GM12801 (cell line): Measurements from ENCODE around the gene CDC123.

Experiments
- TF ChIP-seq, protein P1 (sequence below): IDR thresholded peaks from one replicate; pipeline ENCODE4 v1.5.1; 2011; ENCODE audit warnings: control low read depth; ENCODE audit not compliant: insufficient read length; ENCODE audit errors: extremely low read depth

CDC123 gene

DNA sequence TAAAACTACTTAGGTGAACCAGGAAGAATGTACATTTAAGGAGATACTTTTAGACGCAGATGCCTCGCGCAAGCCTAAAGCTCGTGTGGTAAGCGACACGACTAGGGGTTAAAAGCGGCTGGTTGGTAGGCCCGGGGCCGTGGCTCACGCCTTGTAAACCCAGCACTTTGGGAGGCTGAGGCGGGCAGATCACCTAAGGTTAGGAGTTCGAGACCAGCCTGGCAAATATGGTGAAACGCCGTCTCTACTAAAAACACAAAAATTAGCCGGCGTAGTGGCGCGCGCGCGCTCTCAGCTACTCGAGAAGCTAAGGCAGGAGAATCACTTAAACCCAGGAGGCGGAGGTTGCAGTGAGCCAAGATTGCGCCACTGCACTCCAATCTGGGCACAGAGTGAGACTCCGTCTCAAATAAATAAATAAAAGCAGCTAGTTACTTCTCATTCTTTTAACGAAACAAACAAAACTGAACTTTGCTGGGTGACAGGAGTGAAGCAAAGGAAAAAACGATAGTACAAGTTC, 1.2 kb upstream of the CDC123 start:
- TF ChIP-seq, protein P1, sequence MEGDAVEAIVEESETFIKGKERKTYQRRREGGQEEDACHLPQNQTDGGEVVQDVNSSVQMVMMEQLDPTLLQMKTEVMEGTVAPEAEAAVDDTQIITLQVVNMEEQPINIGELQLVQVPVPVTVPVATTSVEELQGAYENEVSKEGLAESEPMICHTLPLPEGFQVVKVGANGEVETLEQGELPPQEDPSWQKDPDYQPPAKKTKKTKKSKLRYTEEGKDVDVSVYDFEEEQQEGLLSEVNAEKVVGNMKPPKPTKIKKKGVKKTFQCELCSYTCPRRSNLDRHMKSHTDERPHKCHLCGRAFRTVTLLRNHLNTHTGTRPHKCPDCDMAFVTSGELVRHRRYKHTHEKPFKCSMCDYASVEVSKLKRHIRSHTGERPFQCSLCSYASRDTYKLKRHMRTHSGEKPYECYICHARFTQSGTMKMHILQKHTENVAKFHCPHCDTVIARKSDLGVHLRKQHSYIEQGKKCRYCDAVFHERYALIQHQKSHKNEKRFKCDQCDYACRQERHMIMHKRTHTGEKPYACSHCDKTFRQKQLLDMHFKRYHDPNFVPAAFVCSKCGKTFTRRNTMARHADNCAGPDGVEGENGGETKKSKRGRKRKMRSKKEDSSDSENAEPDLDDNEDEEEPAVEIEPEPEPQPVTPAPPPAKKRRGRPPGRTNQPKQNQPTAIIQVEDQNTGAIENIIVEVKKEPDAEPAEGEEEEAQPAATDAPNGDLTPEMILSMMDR = no peak

DNA sequence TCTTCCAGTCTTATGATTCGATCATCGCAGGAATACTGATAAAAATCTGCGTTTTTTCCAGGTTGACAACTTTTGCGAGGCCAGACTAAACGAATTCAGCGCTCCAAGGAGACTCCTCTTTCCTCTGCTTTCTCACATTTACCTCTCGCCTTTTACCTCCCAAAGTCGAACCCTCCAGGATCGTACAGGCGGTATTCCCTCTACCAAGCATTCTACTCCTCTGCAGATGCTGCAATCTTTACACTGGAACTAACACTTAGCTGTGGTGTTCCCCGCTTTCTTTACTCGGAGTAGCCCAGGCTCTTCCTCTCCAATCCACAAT, 746 bp upstream of the CDC123 start:
- TF ChIP-seq, protein P1 = no peak

DNA sequence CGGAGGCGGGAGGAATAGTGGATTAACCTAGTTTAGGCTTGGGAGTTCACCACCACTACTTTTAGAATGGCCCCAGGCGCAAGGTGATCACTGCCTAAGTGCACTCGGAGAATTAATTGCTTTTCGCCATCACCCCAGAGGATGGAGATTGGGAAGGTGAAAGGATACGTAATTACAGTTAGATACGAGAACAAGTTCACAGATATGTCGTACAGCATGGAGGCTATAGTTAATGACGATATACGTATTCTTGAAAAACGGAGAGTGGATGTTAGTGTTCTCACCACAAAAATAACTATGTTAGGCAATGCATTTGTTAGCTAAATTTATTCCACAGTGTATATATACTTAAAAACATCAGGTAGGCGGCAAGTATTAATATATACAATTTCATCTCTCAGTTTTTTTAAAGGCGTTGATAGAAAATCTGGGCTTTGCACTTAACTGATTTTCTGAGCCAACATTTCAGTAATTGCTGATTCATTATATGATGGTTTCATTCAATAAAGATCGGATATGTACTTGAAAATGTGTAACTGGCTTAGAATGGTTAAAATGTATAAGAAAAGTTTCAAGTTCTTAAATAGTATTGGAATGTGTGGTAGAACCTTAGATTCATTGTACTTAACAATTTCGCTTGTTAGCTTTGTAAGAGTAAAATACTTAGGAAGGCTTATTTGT, 683 bp downstream of the CDC123 start:
- TF ChIP-seq, protein P1 = no peak

DNA sequence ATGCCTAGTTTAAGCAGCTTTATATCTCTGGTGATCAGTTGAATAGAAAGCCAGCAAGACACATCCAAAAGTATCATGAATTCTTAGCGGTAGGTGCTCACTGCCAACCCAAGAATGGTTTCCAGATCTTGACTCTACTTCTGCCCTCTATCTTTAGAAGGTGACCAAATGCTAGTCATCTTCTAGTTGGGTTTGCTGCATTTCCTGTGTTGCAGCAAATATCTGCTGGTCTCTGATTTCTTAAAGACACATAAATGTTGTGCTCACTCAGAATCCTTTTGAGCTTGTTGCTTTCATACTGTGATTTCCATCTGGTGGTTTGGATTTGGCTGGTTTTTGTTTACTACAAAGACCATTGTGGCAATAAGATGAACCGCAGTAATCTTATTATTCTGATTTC, 2.2 kb downstream of the CDC123 start:
- TF ChIP-seq, protein P1 = no peak

DNA sequence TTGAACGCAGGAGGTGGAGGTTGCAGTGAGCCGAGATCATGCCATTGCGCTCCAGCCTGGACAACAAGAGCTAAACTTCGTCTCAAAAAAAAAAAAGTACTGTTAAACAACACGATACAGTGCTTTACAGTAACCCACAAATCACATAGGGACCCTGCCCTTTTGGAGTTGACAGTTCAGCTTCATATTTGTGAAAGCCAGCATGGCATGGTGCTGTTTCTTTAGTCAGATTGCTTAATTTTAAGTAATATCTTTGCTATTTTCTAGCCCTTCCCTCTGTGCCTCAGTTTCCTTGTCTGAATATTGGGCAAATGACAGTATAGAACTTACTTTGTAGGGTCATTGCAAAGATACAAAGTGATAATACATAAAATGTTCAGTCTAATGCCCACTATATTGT, 4.9 kb downstream of the CDC123 start:
- TF ChIP-seq, protein P1 = no peak

DNA sequence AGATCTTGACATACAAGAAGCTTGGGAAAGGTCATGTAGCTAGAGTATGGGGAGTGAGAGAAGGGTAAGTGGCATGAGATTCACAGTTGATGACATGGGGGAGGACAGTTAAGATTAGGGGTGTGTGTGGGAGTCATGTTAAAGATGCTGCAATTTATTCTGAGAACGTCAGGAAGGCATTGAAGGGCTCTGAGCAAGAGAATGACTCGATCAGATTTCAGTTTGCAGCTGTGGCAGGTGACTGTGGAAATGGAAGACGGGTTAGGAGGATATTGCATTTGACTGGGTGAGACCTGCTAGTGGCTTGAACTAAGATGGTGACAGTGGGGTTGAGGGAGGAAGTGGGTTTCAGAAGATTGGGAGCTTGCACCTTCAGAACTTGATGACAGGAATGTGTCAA, 5.6 kb downstream of the CDC123 start:
- TF ChIP-seq, protein P1 = no peak

DNA sequence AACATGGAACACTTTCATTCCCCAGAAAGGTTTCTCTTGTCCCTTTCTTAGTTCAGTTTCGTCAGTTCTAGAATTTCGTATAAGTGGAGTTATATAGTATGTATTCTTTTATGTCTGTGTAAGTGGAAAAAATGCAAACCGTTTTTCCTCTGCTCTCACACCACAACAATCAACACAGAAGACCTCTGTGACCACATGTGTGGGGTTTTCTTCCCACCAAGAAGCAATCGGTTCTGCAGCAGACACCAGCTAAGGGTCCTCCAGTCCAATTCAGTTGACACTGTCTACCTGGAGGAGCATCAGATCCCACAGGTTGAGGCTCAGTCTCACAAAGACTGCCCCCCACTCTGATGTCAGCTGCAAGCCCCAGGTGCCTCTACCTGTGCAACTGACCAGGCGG, 6.2 kb downstream of the CDC123 start:
- TF ChIP-seq, protein P1 = no peak
